NCI-H2107 (cell line): Measurements from ENCODE around the gene KRTAP1-4.
"Not testable (repeated sequence)": the region's sequence is repeated elsewhere in the genome, so short reads cannot be mapped to it uniquely, and the experiment has no call there.

Experiments used
- DNase-seq: peaks from one replicate; lab custom pipeline; 2025; lab: John Stamatoyannopoulos, UW

KRTAP1-4 gene

DNA sequence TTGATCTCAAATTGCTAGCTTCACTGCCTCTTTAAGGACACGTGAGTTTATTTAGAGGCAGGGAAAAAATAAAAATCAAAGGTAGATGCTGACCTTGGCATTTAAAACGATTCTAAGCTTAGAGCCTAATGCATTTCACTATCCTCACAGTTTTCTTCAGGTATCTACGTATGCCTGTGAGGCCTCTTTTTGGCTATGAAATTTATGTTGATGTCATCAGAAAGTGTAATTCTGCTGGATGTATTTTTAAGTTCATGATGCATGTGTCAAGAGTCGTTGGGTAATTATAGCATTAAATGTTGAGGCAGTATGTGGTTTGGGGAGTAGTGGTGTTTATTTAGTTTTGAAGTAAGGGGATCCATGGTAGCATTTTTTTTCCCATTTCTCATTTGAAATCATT is 26.1 kb downstream of the KRTAP1-4 start:
- no peak for DNase-seq

DNA sequence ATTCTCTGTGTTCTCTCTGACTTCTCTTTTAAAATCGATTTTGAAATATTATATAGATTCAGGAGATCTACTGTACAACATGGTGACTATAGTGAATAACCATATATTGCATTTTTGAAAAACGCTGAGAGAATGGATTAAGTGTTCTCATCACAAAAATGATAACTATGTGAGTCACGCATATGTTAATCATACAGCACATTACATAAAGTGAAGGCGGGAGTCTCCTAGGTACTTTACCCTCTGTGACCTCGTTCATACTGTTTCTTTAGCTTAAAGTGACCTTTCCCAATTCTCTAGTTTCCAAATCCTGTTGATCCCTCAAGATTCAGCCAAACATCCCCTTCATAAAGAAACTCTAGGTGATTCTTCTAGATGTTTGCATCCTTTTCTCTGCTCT is 27.2 kb downstream of the KRTAP1-4 start:
- no peak for DNase-seq

- DNase-seq: no peak
These were observed 28.2 kb downstream of the KRTAP1-4 start for GRCh38 chr17:41001795-41002194.

GRCh38 chr17:40999563-40999962 is 30.4 kb downstream of the KRTAP1-4 start, which contains the start of gene KRTAP3-2:
KRTAP3-2 (minus strand) TSS chr17:40999906; CDS start chr17:40999853, 53 bp downstream.
- not testable (repeated sequence) for DNase-seq

DNA sequence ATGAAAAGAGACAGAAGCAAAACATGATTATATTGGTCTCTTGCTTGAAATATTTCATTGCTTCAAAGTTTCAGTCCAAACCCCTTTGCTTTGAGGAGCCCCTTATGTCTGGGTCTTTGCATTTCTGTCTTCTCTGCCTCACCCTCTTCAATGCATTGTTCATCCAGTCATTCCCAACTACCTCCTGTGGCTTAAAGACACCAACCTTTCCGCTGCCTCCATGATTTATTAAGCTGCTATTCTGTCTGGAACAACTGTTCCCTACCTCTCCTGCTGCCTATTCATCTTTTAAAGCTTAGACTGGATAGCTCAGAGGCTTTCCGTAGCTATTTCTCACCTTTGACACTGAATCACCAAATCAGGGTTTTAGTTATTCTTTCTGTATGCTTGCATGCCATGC is 32.6 kb downstream of the KRTAP1-4 start:
- no peak for DNase-seq

DNA sequence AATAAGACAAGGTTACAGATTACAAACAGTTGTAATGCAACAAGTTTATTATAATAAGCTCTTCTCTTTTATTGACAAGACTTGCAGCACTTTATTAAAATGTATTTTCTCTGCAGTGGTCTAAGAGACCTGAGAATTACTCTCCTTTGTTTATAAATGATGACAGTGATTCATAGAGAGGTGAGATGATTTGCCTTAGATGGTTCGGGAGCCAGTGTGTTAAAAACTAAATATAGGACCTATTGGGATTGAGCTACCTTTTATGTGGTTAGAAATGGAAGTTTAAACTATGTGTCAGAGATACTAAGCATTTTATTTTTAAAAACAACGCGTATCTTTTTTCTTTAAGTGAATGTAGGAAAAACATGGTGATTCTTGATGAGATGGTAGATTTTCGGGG is 33.2 kb downstream of the KRTAP1-4 start:
- DNase-seq: no peak

DNA sequence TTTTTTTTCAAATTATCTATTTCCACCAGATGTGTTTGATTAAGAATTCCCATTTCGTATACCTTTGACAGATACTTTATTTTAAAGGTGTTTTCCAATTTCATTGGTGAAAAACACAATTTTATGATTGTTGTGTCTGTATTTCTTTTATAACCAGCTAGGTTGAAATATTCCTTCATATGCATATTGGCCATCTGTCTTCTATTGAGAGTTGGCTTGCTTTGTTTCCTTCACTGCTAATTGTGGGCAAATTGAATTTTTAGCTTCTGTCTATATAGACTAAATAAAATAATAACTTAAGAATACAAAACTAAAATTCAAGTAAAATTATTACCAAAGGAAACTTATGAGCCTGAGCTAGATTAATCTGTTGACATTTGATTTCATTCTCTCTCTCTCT is 34.9 kb downstream of the KRTAP1-4 start:
- DNase-seq: no peak

DNA sequence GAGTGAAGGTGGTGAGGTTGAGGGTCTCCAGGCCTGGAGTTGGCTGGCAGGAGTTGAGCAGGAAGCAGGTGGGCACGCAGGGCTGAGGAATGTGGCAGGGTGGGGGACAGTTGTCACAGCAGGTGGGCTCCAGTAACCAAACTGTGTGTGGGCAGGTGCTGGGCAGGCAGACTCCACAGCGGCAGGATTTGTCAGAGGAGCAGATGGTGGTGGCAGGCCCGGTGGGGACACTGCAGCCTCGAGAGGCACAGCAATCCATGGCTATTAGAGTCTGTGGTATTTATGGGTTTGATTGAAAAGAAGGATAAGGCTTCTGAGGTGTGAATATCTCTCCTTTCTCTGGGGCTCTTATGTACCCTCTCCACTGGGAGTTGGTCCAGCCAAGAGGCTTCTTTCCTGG is 36.2 kb downstream of the KRTAP1-4 start, which contains the start of gene KRTAP3-3:
Gene KRTAP3-3, minus strand, starts transcription at position 326 of the 400 bp plus-strand sequence. Its CDS starts 67 bp downstream, at position 259.
- DNase-seq: no peak

- no peak for DNase-seq
These were observed 36.9 kb downstream of the KRTAP1-4 start for GRCh38 chr17:40993084-40993483.

DNA sequence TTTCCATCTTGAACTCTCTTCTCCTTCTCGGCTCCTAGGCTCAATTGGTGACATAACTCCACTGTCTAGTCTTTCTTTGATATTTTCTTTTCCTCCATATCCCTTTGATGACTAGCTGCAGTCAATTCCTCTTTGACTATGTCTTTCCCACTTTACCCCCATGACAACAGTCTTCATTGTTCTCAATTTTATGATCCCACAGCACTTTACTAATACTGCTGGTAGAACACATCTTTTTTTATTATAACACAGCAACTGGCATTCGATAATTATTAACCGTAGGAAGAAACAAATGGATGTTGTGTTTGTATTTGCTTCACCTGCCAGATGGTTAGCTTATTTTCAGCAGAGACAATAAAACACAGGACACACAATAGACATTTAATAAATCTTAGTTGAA is 37.3 kb downstream of the KRTAP1-4 start:
- no peak for DNase-seq

DNA sequence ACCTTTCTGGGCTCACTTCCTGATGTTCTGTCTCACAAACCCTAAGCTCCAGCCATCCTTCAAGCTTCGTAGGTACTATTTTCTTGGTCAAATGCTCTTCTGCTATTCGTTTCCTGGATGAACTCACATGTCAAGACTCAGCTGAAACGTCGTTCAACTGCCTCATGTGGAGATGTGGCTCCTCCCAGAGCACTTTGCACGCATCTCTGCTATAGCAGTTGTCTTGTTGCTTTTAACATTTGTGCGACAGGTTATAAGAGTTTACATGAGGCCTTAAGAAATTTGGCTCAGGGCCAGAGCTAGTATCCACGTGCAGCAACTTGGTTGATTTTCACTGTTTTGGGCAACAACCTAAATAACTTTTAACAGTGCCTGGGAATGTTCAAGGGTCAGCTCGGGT is 43.1 kb downstream of the KRTAP1-4 start:
- no peak for DNase-seq

GRCh38 chr17:40984226-40984625 is 45.8 kb downstream of the KRTAP1-4 start, which contains the start of gene KRT40:
KRT40 (minus strand) TSS chr17:40984326; CDS start chr17:40984273, 53 bp downstream.
- no peak for DNase-seq

- no peak for DNase-seq
These were observed 48.9 kb downstream of the KRTAP1-4 start for GRCh38 chr17:40981115-40981514.

DNA sequence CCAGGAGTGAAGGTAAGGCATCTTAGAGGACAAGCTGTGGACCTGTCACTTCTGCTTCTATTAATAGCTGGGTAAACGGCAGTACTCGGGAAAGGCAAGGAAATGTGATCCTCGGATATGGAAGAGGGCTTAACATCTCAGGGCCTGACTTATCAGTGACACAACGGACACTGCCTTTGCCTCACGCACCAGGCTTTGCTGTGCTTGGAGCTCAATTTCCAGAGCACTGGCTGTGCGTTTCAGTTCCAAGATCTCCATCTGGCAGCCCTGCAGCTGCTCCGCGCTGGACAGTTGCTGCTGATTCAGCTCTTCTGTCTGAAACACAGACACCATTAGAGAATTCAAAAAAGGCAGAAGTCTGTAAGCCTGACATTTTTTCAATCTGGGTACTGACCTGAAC is 49.4 kb downstream of the KRTAP1-4 start:
- DNase-seq: no peak

DNA sequence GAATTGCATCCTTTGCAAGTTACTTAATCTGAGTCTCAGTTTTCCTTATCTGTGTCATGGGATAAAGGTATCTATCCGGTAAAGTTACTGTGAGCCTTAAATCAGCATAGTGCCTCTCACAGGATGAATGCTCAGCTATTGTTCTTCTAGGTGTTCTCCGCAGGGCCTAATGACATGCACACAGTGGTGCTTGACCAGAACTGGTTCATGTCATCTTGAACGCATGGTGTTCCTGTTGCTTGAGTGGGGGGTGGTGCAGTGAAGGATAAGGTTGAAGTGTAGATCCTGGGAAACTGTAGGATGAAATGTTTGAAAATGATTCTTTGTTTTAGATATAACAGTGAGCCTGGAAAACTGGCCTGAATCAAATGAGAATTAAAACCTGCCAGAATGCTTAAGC is 49.9 kb downstream of the KRTAP1-4 start:
- no peak for DNase-seq
